Vagina (tissue), 2 donors: ENCODE data around the gene CCP110. TPM values are rescaled to one million over a fixed set of nuclear protein-coding genes. Genes with fewer than 3 reads are reported as not detected.

Experiments used
- DNase-seq, 2 donors: peaks; one replicate each; pipeline ENCODE4 v3.0.0-alpha.2; 2017; ENCODE audit errors: extremely low spot score in 2 of 2
- H3K27ac ChIP-seq: fragments of 200-600 bp; sonication (generic); one replicate; pipeline ENCODE4 v1.5.1; 2019
- H3K27me3 ChIP-seq: fragments of 200-600 bp; sonication (generic); one replicate; pipeline ENCODE4 v1.5.1; 2019
- H3K36me3 ChIP-seq, 2 donors: fragments of 200-600 bp; sonication (generic); one replicate each; pipeline ENCODE4 v1.5.1; 2017 to 2019
- H3K4me1 ChIP-seq: fragments of 200-600 bp; sonication (generic); one replicate; pipeline ENCODE4 v1.5.1; 2019
- H3K4me3 ChIP-seq, 2 donors: fragments of 200-600 bp; sonication (generic); 1 replicate in 1 of 2; 2 replicates in 1 of 2; pipeline ENCODE4 v1.5.1; 2016 to 2019
- H3K9me3 ChIP-seq: fragments of 200-600 bp; sonication (generic); one replicate; pipeline ENCODE4 v1.5.1; 2019
- CTCF ChIP-seq, 3 experiments: fragments of 450-650 bp in 2 of 3; fragments of 200-600 bp in 1 of 3; sonication (generic) in 1 of 3; IDR thresholded peaks; one replicate each; pipeline ENCODE4 v1.5.1; 2017 to 2019; ENCODE audit warnings: antibody characterized with exemption in 3 of 3, mild to moderate bottlenecking in 2 of 3, moderate library complexity in 2 of 3
- POLR2A ChIP-seq, 2 donors: fragments of 450-650 bp; IDR thresholded peaks; one replicate each; pipeline ENCODE4 v1.6.1; 2017; ENCODE audit warnings: antibody characterized with exemption in 2 of 2, mild to moderate bottlenecking in 2 of 2, moderate library complexity in 2 of 2
- POLR2AphosphoS5 ChIP-seq, 2 donors: sonication (generic); formaldehyde crosslinking; IDR thresholded peaks; one replicate each; pipeline ENCODE4 v1.9.0; 2017; ENCODE audit warnings: antibody characterized with exemption in 2 of 2, mild to moderate bottlenecking in 2 of 2, low read depth in 1 of 2; ENCODE audit not compliant: insufficient read depth in 1 of 2
- intact Hi-C: fragments of 100-400 bp; cut with DNase I; formaldehyde crosslinking; loops from one replicate; pipeline ENCODE4 v1.15.1; 2023
- total RNA-seq: library from RNA; depleted of rRNA; stranded (reverse); fragments of >200 nt; gene quantifications from one replicate; pipeline ENCODE4 v1.2.3, GENCODE V29; 2016

CCP110 gene
- total RNA-seq, 1 donor from 2014 or later: 17.7 TPM

DNA sequence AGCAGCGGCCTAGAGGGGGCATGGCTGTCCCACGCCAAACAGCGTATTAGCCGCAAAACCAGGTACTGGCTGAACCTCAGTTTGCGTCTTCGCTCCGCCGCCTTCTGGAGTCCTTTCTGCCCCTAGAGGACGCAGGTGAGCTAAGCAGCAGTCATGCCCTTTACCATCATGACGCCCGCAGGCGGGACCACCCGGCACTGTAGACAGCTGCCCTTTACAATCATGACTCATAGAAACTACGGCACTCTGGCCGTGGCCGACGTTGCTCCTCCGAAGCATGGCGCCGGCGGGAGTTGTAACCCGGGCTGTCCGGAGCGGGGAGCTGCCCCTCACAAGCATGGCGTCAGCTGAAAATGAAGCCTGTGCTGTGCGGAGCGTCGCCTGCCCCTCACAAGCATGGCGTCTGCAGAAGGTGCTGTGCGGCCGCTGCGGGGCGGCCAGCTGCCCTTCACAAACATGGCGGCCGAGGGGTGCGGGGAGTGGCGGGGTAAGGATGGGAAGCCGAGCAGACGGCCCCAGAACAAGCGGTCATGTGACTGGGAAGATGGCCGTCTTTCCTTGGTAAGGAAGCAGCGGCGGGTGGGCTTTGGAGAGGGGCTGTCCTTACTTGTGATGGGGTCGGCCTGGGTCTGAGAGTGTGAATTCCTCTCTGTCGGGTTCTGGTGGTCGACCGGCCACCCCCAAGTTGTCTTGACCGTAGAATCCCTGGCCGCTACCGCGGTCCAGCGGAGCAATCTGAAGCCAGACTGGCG is 31.6 kb downstream of the CCP110 start, which contains the start of gene VPS35L:
Gene VPS35L (plus strand): TSS at position 518 of the 752 bp plus-strand sequence. CDS start 27 bp downstream, at position 545.
- H3K27ac ChIP-seq: peak within 1 kb of the TSS; percentile 84
- H3K27me3 ChIP-seq: no peaks in the 10 kb centered on the region
- H3K4me1 ChIP-seq: peaks cover 19% of the 10 kb centered on the region
- TF ChIP-seq CTCF (IDR thresholded peaks at IDR 0.05) (peak; percentile 54 to 86 (median 72)), POLR2AphosphoS5 (IDR thresholded peaks at IDR 0.05; ENCODE audit: insufficient read depth in 1 of 2, low read depth in 1 of 2) (peak; percentile 82 to 87), POLR2A (IDR thresholded peaks at IDR 0.05) (no peak)
- H3K36me3 ChIP-seq: peaks cover 0 to 10% of the 10 kb centered on the region in 2 donors
- peak within 1 kb of the TSS; percentile 52 to 73 for H3K4me3 ChIP-seq
- peak in 1 of 2 donors; percentile 98 for DNase-seq
- no peaks in the 10 kb centered on the region for H3K9me3 ChIP-seq
- intact Hi-C loops: loop anchor here (5.0 kb wide), 1 partner anchor 332 kb away; no protein-coding TSS in a partner anchor

DNA sequence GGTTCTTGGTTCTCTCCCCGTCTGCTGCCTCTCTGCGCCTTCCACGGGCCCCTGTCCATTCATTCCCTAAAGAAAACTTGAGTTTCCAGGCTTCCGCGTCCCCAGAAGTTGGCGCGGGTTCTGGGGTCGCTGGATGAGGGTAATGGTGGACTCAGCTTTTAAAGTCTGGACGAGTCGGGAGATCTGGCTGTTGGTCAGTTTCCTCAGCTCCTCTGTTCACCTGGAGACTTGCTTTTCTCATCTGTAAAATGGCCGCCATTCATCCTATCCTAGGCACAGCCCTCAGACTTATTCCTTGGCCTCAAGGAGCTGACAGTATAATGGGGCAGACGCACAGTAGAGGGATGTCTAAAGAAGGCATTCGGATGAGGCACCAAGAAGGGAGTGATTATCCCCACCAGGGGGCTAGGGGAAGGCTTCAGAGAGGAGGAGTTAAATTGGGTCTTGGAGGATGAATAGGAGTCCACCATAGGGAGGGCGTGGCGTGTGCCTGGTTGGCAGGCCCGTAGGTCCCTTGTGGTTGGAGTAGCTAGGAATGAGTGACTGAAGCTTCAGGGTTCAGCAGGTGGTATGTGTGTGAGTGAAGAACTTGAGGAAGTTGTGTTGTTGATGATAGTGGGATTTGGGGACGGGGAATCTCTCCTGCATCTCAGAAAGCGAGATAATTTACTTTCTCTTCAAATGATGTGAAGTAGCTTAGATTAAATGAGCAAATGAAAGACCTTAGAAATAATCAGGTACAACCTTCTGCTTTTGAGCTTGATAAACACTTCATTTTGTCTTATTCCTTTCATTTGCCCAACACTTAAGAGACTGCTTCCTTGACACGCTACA is 32.4 kb downstream of the CCP110 start:
- Histone ChIP-seq H3K4me3 (peak overlapping the region; percentile 52 to 73), H3K27ac (peak overlapping the region; percentile 84), H3K9me3 (no peaks in the 10 kb centered on the region), H3K36me3 (peaks cover 0 to 2% of the 10 kb centered on the region in 2 donors), H3K27me3 (no peaks in the 10 kb centered on the region), H3K4me1 (peaks cover 19% of the 10 kb centered on the region)
- DNase-seq: no peak
- TF ChIP-seq POLR2A (IDR thresholded peaks at IDR 0.05) (no peak), CTCF (IDR thresholded peaks at IDR 0.05) (no peak), POLR2AphosphoS5 (IDR thresholded peaks at IDR 0.05; ENCODE audit: insufficient read depth in 1 of 2, low read depth in 1 of 2) (no peak)
- intact Hi-C loops: loop anchor here (5.0 kb wide), 1 partner anchor 331 kb away; no protein-coding TSS in a partner anchor

- no peaks in the 10 kb centered on the region for H3K36me3 ChIP-seq
- no peak overlapping the region for H3K4me3 ChIP-seq
- TF ChIP-seq POLR2AphosphoS5 (IDR thresholded peaks at IDR 0.05; ENCODE audit: insufficient read depth in 1 of 2, low read depth in 1 of 2) (no peak), POLR2A (IDR thresholded peaks at IDR 0.05) (no peak), CTCF (IDR thresholded peaks at IDR 0.05) (peak; percentile 23 to 72 (median 71))
- H3K9me3 ChIP-seq: no peaks in the 10 kb centered on the region
- peaks cover 17% of the 10 kb centered on the region for H3K4me1 ChIP-seq
- intact Hi-C loops: loop anchor here (5.0 kb wide), 1 partner anchor 328 kb away; no protein-coding TSS in a partner anchor
- no peaks in the 10 kb centered on the region for H3K27me3 ChIP-seq
- no peak for DNase-seq
- no peak overlapping the region for H3K27ac ChIP-seq
Observed at GRCh38 chr16:19559242-19559910, 35.6 kb downstream of the CCP110 start.

- TF ChIP-seq POLR2A (IDR thresholded peaks at IDR 0.05) (no peak), CTCF (IDR thresholded peaks at IDR 0.05) (no peak), POLR2AphosphoS5 (IDR thresholded peaks at IDR 0.05; ENCODE audit: insufficient read depth in 1 of 2, low read depth in 1 of 2) (no peak)
- Histone ChIP-seq H3K36me3 (peaks cover 0 to 3% of the 10 kb centered on the region in 2 donors), H3K4me3 (no peak overlapping the region), H3K27me3 (no peaks in the 10 kb centered on the region), H3K4me1 (peaks cover 11% of the 10 kb centered on the region), H3K27ac (no peak overlapping the region), H3K9me3 (no peaks in the 10 kb centered on the region)
- intact Hi-C loops: no loop called here
- no peak for DNase-seq
Observed at GRCh38 chr16:19560078-19560477, 36.3 kb downstream of the CCP110 start.
